ENCODE results near the gene SLC25A45.
"Not testable (repeated sequence)": the region's sequence is repeated elsewhere in the genome, so short reads cannot be mapped to it uniquely, and the experiment has no call there.

The SLC25A45 gene

DNA sequence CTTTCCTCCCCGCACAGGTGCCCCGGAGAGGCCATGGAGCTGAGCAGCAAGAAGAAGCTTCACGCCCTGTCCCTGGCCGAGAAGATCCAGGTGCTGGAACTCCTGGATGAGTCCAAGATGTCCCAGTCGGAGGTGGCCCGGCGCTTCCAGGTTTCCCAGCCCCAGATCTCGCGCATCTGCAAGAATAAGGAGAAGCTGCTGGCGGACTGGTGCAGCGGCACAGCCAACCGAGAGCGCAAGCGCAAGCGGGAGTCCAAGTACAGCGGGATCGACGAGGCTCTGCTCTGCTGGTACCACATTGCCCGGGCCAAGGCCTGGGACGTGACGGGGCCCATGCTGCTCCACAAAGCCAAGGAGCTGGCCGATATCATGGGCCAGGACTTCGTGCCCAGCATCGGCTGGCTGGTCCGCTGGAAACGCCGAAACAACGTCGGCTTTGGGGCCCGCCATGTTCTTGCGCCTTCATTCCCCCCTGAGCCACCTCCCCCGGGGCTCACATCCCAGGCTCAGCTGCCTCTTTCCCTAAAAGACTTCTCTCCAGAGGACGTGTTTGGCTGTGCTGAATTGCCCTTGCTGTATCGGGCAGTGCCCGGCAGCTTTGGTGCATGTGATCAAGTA is 26.6 kb downstream of the SLC25A45 start:
- DNase-seq = no peak

DNA sequence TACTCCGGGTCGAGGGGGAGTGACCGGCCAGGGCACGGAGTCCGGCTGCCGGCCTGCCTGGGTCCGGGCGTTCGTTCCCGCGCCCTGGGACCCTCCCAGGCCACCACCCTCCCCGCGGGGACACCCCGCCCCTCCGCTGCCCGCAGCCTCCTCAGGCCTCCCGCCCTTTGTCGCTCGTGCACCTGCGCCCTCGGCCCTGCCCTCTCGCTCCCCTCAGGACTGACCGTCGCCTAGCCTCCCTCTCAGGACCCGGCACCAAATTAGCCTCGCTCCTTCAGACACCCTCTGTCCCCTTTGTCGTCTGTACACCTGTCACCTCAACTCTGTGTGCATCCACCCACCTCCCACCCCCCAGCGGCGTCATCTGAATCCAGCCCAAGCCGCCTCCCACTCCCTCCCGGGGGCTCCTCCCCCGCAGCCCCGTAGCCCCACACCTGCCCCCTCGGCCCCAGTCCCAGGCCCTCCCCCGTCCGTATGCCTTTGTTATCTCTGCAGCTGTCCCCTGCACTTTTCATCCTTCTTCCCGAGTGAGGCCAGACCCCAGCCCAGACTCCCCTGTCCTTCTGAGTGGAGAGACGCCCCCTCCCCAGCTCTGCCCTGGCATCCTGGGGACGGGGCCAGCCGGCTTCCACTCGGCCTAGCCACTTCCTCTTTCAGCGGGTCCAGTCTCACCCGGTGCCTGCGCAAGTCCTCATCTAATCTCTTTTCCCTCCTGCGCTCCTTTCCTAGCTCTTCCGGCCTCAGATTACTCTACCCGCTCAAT is 27.3 kb downstream of the SLC25A45 start:
- no peak for DNase-seq

DNA sequence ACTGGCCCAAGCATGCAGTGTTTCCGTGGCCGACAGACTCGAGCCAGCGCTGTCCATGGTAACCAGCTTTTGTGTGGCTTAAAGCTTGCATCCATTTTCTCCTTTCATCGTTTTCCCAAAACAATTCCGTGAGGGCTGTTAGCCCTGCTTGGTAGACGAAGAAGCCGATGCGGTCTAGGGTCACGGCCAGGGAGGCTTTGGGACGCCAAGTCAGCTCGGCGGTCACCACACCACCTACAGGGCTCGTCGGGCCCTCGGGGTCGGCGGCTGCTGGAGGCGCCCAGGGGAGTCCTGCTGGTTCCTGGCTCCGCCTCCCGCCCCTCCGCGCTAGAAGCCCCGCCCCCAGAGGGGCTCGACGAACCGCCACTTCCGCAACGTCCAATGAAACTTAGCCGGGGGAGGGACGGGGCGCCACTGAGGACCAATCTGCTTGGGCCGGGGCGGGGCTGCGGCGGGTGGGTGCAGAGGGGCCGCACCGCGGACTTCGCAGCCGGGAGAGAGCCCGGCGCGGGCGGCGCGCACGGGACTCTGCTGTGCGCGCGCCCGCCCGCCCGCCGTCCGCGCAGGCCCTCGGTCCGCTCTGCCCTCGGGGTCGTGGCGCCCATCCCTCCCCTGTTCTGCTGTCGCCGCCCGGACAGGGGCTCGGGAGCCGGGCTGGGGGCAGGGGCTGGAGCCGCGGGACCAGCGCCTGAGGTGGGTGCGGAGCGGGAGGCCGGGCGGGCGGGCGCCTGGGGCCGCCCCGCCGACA is 28.0 kb downstream of the SLC25A45 start, which contains the start of gene TIGD3:
Gene TIGD3, plus strand, starts transcription at position 487 of the 748 bp plus-strand sequence. CDS start 1,058 bp downstream, outside the sequence.
- peak; percentile 25 for DNase-seq

DNA sequence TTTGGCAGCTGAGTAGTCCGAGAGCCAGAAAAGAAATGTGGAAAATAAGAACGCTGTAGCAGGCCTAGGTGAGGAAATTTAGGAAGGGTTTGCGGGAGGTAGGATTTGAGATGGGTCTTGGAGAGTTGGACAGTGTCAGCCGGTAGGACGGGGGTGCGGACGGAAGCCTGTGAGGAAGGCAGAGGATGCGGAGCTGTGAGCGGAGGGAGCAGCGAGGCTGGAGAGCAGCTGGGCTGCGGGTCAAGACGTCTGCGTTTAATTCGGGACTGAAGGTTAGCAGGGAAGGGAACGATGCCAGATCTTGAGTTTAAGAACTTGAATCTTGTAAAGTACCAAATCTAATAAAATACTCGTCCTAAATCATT is 28.6 kb downstream of the SLC25A45 start:
- DNase-seq = no peak

DNA sequence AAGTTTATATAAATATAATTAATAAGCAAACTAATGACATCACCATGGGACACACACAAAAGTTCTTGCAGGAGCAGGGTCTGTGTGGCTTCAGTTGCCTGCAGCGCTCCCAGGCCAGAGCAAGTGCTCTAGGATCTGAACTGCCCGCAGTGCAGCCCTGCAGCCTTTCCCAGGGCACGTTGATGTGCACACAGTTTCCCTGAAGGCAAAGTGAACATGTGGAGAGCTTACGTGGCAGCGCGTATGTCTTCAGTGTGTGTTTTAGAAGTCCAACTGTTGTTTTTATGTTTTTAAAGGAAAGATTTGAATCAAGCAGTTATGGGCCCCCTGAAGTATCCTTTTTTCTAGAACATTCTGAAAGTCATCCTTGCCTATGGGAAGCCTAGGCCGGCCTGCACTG is 29.1 kb downstream of the SLC25A45 start:
- DNase-seq = no peak

DNA sequence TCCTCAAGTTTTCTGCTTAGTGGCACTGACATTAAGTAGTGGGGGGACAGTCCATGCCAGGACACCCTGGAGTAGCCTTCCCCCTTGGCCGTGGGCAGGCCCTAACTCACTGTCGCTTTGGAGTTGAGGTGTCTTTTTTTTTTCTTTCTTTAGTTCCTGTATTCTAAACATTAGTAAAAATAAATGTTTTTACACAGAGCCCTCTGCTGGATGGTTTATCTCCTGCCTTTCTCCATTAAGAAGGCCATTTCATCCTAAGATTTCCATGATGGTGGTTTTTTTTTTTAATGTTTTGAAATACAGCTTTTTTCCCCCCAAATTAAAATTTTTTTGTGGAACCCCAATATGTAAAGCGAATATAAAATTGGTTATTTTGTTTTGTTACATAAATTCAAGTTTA is 29.7 kb downstream of the SLC25A45 start:
- no peak for DNase-seq

DNA sequence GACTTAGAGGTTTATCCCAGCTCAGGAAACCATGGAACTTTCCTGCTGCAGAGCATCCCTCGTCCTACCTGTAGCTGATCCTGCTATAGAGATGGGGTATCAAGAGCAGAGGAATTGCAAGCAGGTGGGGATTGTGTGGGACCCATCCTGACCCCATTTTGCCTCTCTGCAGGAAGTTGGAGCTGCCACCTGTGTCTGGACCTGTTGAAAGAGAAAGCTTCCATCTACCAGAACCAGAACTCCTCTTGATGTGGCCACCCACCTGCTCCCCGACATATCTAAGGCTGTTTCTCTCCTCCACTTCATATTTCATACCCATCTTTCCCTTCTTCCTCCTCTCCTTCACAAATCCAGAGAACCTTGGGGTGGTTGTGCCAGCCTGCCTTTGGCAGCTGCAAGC is 30.9 kb downstream of the SLC25A45 start:
- no peak for DNase-seq

DNA sequence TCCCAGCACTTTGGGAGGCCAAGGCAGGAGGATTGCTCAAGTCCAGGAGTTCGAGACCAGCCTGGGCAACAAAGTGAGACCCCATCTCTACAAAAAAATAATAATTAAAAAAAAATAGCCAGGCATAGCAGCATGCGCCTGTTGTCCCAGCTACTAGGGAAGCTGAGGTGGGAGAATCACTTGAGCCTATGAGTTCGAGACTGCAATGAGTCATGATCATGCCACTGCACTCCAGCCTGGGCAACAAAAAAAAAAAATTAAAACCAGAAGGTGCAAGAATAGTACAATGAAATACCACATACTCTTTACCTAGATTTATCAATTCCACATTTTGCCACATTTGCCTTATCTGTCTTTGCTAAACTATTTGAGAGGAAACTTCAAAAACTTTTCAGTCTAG is 40.6 kb downstream of the SLC25A45 start:
- no peak for DNase-seq

DNA sequence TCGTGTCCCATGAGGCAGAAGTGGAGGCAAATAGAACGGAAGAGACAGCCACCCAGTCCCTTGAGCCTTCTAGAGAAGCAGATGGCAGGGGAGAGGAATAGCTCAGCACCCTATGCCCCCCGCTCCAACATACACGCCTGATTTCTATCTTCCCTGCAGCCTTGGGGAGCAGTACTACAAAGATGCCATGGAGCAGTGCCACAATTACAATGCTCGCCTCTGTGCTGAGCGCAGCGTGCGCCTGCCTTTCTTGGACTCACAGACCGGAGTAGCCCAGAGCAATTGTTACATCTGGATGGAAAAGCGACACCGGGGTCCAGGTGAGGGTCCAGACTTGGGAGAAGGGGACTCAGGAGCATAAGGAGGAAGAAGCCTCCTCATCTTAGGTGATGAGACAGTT is 42.2 kb downstream of the SLC25A45 start:
- DNase-seq = no peak

DNA sequence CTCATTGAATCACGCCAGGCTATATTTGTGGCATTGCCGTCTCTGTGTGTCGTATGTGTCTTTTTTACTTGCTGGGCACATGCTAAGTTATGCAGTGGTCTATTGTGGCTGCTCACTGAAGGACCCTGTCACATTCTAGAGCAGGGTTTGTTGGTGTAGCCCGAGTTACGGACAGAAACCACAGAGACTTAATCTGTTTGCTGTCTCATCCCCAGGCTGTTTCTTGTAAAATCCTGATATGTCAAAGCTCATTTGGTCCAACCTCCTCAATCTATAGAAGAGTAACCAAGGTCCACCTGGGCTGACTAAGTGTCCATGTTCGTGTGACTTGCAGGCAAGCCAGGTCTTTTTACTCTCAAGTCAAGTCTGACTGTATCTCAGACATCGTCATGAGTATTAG is 43.8 kb downstream of the SLC25A45 start:
- no peak for DNase-seq

DNA sequence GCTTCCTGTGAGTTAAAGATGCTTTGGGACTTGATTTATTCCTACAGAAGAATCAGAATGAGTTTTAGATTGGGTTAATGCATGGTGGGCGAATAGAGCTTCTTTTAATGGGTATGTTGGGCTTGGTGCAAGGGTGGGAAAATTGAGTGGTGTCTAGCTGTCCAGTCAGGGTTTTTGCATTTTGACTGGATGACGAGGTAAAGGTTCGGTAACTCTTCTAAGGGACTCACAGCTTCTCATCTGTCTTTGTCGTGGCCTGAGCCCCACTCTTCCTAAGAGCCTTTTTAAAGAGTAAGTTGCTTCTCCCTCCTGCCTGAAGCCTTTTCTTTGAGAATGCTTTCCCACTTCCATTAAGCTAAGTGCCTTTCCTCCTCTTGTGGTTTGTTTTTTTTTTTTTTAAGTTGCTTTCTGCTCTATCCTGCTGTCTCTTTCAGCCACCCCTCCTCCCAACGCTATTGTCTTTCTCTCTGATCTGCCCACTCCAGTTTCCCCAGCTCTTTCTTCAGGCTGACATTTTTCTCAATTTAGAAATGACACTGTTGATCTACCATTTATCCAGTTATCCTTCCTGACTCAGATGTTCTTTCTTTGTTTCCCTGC is 47.6 kb downstream of the SLC25A45 start:
- DNase-seq = no peak

DNA sequence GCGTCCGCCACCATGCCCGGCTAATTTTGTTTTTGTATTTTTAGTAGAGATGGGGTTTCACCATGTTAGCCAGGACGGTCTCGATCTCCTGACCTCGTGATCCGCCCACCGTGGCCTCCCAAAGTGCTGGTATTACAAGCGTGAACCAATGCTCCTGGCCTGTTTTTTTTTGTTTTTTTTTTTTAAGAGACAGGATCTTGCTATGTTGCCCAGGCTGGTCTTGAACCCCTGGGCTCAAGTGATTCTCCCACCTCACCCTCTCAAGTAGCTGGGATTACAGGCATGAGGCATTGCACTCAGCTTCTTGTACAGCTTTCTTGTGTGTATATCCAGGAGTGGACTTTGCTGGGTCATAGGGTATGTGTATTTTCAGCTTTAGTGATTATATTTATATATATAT is 49.9 kb downstream of the SLC25A45 start:
- DNase-seq = not testable (repeated sequence)

DNA sequence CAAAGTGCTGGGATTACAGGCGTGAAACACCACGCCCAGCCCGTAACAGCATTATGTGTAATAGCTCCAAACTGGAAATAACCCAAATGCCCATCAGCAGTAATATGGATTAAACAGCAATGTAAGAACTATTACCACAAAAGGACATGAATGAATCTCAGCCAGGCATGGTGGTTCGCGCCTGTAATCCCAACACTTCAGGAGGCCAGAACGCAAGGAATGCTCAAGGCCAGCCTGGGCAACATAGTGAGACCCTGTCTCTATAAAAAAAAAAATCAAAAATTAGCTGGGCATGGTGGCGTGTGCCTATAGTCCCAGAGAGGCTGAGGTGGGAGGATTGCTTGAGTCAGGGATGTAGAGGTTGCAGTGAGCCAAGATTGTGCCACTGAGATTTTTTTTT is 51.9 kb downstream of the SLC25A45 start:
- no peak for DNase-seq

DNA sequence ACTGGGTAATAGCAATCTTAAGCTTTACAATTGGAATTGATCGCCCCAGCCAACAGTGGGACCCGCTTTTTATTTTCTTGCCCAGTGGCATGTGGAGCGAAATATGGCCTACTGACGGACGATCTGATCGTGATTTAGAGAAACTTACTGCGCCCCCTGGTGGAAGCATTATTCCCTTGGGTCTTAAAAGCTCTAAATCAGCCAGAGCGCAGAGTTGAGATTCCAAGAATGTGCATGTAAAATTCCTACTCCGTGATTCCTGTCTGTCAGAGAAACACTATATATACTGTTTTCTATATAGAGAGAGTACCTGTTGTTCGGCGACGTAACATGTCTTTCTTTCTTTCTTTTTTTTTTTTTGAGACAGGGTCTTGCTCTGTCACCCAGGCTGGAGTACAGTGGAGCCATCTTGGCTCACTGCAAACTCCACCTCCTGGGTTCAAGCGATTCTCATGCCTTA is 52.5 kb downstream of the SLC25A45 start:
- no peak for DNase-seq

DNA sequence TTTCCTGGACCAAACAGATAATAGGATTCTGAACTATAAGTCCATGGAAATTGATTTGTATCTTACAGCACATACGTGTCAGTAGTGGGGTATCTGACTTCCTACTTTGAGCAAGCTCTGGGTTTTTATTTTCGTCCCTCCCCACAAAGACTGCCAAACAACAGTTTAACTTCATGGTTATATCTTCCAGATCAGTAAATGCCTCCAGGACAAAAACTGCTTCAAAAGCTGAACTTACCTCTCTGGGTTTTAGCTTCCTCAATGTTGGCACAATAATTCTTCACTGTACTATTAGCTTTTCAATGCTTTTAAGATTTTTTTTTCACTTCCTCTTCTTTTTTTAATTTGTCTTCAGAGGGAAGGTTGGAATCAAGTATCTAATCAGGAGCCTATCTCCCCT is 53.0 kb downstream of the SLC25A45 start:
- DNase-seq = no peak

DNA sequence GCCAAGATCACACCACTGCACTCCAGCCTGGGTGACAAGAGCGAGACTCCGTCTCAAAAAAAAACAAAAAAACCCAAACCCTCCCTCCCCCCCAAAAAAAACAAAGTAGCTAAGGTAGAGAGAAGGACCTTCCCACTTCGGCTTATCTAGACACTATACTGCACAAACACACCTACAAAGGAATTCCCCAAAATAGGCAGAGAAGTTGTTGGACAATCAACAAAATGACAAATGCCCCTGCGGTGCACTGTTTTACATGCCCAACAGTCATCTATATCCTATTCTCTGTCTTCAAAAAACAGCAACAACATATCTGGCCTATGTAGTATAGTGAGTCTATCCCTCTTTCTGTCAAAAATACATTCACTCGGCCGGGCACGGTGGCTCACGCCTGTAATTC is 55.4 kb downstream of the SLC25A45 start:
- no peak for DNase-seq

DNA sequence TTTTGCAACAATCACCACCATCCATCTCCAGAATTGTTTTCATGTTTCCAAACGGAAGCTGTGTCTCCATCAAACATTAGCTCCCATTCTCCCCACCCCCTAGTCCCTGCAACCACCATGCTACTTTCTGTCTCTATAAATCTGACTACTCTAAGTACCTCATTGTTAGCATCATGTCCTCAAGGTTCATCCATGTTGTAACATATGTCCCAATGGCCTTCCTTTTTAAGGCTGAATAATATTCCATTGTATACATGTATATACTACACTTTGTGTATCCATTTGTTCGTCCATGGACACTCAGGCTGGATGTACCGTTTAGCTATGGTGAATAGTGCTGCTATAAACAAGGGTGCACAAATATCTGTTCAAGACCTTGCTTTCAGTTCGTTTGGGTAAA is 57.0 kb downstream of the SLC25A45 start:
- no peak for DNase-seq

Data from SIG-M5 (cell line).